Neural crest cell (in vitro differentiated cells): ENCODE measurements around the gene PRSS35. TPM values are rescaled to one million over a fixed set of nuclear protein-coding genes. Genes with fewer than 3 reads are reported as not detected.

Experiments used
- DNase-seq: peaks from one replicate; pipeline ENCODE4 v3.0.0; 2021; ENCODE audit warnings: low read depth, mixed read lengths, low spot score
- H3K27ac Mint-ChIP-seq: one replicate; pipeline ENCODE4 v1.8.0; 2021; ENCODE audit warnings: mild to moderate bottlenecking, mixed read lengths; ENCODE audit not compliant: unreplicated experiment
- H3K27me3 Mint-ChIP-seq: 2 replicates; pipeline ENCODE4 v1.8.0; 2021; ENCODE audit warnings: low read depth, mild to moderate bottlenecking, mixed read lengths
- H3K36me3 Mint-ChIP-seq: 2 replicates; pipeline ENCODE4 v1.8.0; 2021; ENCODE audit warnings: low read depth, mild to moderate bottlenecking, mixed read lengths
- H3K4me1 Mint-ChIP-seq: 2 replicates; pipeline ENCODE4 v1.8.0; 2021; ENCODE audit warnings: mixed read lengths
- H3K4me3 Mint-ChIP-seq: one replicate; pipeline ENCODE4 v1.8.0; 2021; ENCODE audit warnings: mild to moderate bottlenecking, mixed read lengths
- H3K9me3 Mint-ChIP-seq: 2 replicates; pipeline ENCODE4 v1.8.0; 2021; ENCODE audit warnings: mixed read lengths
- long read RNA-seq: library from polyadenylated mRNA; unstranded; transcript quantifications from one replicate; pipeline ENCODE4 v2.0.0, GENCODE V29; 2020
- total RNA-seq: library from RNA; stranded (reverse); gene quantifications from 2 replicates; pipeline ENCODE4 v1.2.1, GENCODE V29; 2021
- TF ChIP-seq, protein P1 (sequence below): fragments of 200-600 bp; sonication (generic); conservative IDR thresholded peaks from 2 replicates; pipeline ENCODE4 v1.5.0; 2021; ENCODE audit warnings: antibody characterized with exemption, mild to moderate bottlenecking

Gene PRSS35, protein sequence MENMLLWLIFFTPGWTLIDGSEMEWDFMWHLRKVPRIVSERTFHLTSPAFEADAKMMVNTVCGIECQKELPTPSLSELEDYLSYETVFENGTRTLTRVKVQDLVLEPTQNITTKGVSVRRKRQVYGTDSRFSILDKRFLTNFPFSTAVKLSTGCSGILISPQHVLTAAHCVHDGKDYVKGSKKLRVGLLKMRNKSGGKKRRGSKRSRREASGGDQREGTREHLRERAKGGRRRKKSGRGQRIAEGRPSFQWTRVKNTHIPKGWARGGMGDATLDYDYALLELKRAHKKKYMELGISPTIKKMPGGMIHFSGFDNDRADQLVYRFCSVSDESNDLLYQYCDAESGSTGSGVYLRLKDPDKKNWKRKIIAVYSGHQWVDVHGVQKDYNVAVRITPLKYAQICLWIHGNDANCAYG
- total RNA-seq, result 3.3 and 3.9 TPM in 2 replicates
- long read RNA-seq, transcript PRSS35-201 (2 exons, 2,440 nt), result major isoform, 25 of 25 reads
- long read RNA-seq, partial matches to known transcripts, result 0 of 25 reads
- long read RNA-seq, other reads (novel, unspliced or antisense), result 0 of 25 reads

DNA sequence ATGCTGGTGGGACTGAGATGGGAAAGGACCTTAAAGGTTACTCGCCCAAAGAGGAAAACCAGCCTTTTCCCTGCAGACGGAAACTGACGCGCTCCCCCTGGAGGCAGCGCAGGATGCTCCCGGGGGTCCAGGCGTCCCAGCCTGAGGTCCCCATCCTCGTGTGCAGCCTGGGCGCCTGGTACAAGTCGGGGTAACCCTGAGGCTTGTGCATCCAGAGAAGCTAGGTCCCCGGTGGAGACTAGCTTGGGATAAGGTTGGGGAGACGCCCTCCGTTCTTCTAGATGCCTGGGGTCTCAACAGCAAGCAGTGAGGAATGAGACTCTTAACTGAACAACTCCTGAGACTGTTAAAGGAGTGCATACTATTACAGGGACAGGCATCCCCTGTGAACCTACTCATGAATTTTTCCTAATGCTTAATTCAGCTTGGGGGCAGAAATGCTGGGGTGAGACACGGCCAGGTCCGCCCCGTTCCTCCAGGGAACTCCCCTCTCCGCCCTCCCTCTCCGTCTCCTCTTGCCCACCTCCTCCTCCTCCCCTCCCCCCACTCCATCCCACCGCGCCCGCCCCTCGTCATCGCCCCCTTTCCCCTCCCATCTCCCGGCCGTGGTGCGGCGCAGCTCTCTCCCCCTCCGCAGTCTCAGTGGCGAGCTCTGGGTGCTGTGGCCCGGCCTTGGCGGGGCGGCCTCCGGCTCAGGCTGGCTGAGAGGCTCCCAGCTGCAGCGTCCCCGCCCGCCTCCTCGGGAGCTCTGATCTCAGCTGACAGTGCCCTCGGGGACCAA, at the start of gene PRSS35:
TSS of gene PRSS35 (plus strand) at position 634 of the 781 bp plus-strand sequence. CDS start 10,908 bp downstream, outside the sequence.
- DNase-seq, result peak; percentile 67
- peak within 1 kb of the TSS; percentile 90 for H3K4me3 Mint-ChIP-seq
- H3K36me3 Mint-ChIP-seq, result no peaks in the 10 kb centered on the region
- H3K27me3 Mint-ChIP-seq, result peaks cover 3% of the 10 kb centered on the region
- no peaks in the 10 kb centered on the region for H3K9me3 Mint-ChIP-seq
- no peak within 1 kb of the TSS for H3K27ac Mint-ChIP-seq
- H3K4me1 Mint-ChIP-seq, result peaks cover 18% of the 10 kb centered on the region
- TF ChIP-seq, protein P1, sequence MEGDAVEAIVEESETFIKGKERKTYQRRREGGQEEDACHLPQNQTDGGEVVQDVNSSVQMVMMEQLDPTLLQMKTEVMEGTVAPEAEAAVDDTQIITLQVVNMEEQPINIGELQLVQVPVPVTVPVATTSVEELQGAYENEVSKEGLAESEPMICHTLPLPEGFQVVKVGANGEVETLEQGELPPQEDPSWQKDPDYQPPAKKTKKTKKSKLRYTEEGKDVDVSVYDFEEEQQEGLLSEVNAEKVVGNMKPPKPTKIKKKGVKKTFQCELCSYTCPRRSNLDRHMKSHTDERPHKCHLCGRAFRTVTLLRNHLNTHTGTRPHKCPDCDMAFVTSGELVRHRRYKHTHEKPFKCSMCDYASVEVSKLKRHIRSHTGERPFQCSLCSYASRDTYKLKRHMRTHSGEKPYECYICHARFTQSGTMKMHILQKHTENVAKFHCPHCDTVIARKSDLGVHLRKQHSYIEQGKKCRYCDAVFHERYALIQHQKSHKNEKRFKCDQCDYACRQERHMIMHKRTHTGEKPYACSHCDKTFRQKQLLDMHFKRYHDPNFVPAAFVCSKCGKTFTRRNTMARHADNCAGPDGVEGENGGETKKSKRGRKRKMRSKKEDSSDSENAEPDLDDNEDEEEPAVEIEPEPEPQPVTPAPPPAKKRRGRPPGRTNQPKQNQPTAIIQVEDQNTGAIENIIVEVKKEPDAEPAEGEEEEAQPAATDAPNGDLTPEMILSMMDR, result peak; percentile 79

DNA sequence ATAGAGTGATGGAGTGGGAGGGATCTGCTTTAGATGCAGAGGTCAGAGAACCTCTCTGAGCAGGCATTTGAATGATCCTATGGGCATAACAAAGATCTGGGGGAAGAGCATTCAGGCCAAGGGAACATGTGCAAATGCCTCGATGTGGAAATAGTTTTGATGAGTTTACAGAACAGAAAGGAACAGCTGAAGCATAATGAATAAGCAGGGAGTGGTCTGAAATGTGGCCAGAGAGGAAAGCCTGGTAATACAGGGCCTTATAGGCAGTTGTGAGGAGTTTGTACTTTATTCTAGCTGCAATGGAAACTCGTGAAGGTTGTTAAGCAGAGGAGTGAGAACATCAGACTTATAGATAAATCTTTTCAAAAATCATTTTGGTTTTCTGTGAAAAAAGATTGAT, 48.4 kb upstream of the PRSS35 start:
- Mint-ChIP-seq H3K27ac (no peak overlapping the region), H3K4me3 (no peak overlapping the region), H3K4me1 (peaks cover 4% of the 10 kb centered on the region), H3K9me3 (no peaks in the 10 kb centered on the region), H3K27me3 (no peaks in the 10 kb centered on the region), H3K36me3 (no peaks in the 10 kb centered on the region)
- no peak for DNase-seq
- TF ChIP-seq, protein P1, result no peak

DNA sequence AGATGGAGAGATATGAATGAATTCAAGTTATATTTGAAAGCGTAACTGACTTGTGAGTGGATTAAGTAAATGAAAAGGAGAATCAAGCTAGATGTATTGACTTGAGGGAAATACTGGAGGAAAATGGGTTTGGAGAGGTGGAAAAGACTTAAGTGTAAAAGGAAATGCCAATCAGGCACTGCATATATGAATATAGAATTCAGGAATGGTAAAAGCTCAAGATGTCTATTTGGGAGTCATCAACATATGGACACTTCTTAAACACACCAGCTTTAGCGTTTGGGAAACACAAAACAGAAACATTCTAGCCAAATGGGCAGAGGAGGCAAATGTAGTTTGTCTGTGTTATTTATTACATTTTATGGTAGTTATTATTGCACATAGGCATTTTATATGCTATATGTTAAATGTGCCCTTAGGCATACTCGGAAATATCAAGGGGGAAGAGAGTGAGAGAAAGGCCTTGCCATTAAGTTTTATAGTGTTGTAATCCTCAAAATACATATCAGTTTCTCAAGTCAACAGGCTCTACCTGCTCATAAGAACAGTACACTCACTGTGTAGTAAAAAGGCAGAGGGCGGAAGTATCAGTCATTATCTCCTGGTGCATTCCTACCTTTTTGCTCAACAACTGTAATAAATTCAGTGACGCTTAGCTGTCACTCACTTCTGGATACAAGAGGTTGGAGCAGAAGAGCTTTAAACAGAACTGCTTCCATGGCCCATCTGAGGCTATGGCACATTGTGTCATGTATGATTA, 47.8 kb upstream of the PRSS35 start:
- peaks cover 3% of the 10 kb centered on the region for H3K4me1 Mint-ChIP-seq
- no peaks in the 10 kb centered on the region for H3K27me3 Mint-ChIP-seq
- no peak for DNase-seq
- TF ChIP-seq, protein P1, result no peak
- H3K4me3 Mint-ChIP-seq, result no peak overlapping the region
- H3K36me3 Mint-ChIP-seq, result no peaks in the 10 kb centered on the region
- no peaks in the 10 kb centered on the region for H3K9me3 Mint-ChIP-seq
- no peak overlapping the region for H3K27ac Mint-ChIP-seq

DNA sequence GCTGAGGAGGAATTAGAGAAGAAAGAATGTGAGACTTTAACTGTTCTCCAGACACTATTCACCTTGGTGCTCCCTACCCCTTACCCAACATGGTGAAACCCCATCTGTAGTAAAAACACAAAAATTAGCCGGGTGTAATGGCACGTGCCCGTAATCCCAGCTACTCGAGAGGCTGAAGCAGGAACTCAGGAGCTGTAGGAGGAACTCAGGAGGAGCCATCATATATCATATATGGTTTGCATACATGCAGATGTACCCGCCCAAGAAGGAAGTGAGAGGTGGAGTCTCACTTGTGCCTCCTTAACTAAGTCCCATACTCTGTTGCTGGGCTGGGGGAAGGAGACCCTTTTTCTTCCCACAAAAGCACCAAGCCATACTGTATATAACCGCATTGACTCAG, 46.0 kb upstream of the PRSS35 start:
- no peaks in the 10 kb centered on the region for H3K36me3 Mint-ChIP-seq
- H3K27me3 Mint-ChIP-seq, result no peaks in the 10 kb centered on the region
- H3K4me3 Mint-ChIP-seq, result no peak overlapping the region

More for the DNA sequence above, 46.0 kb upstream of the PRSS35 start:
- DNase-seq, result no peak
- no peak overlapping the region for H3K27ac Mint-ChIP-seq
- no peaks in the 10 kb centered on the region for H3K4me1 Mint-ChIP-seq
- no peaks in the 10 kb centered on the region for H3K9me3 Mint-ChIP-seq
- TF ChIP-seq, protein P1, result no peak
